SU-DHL-6 (cell line): Measurements from ENCODE around the gene PRDM12.

ENCODE experiments used
- H2AFZ ChIP-seq: fragments of 200-600 bp; sonication (generic); 2 replicates; pipeline ENCODE4 v1.6.1; 2014; ENCODE audit warnings: low read depth, mild to moderate bottlenecking, moderate library complexity, mixed read lengths, antibody characterized with exemption, low read length; ENCODE audit not compliant: severe bottlenecking
- H3F3A ChIP-seq: fragments of 200-600 bp; shearing (Covaris generic); 2 replicates; pipeline ENCODE4 v1.6.0; 2016; ENCODE audit warnings: antibody characterized with exemption, mild to moderate bottlenecking; ENCODE audit not compliant: insufficient read depth
- H3K27ac ChIP-seq: fragments of 200-600 bp; sonication (generic); 2 replicates; pipeline ENCODE4 v1.5.1; 2016; ENCODE audit warnings: low read depth, mild to moderate bottlenecking, low read length, moderate library complexity, mixed read lengths
- H3K27me3 ChIP-seq: fragments of 200-600 bp; sonication (generic), shearing (Covaris generic); 2 replicates; pipeline ENCODE4 v1.6.0; 2014; ENCODE audit warnings: mild to moderate bottlenecking, low read length
- H3K36me3 ChIP-seq: fragments of 200-600 bp; sonication (generic); 2 replicates; pipeline ENCODE4 v1.6.1; 2014; ENCODE audit warnings: mild to moderate bottlenecking, low read length, mixed read lengths
- H3K4me2 ChIP-seq: fragments of 300-600, 200-600 bp; shearing (Covaris generic), sonication (generic); 2 replicates; pipeline ENCODE4 v1.6.0; 2014; ENCODE audit warnings: low read length, low read depth, mild to moderate bottlenecking; ENCODE audit not compliant: poor library complexity, severe bottlenecking
- H3K4me3 ChIP-seq: fragments of 200-600 bp; sonication (generic); 2 replicates; pipeline ENCODE4 v1.5.1; 2014; ENCODE audit warnings: antibody characterized with exemption, low read length, mild to moderate bottlenecking, mixed read lengths; ENCODE audit not compliant: insufficient read depth, poor library complexity, severe bottlenecking
- H3K79me2 ChIP-seq: fragments of 200-600 bp; sonication (generic); 2 replicates; pipeline ENCODE4 v1.6.1; 2014; ENCODE audit warnings: mild to moderate bottlenecking, low read length, moderate library complexity; ENCODE audit not compliant: insufficient read depth
- H3K9ac ChIP-seq: fragments of 200-600 bp; sonication (generic); 2 replicates; pipeline ENCODE4 v1.7.0; 2014; ENCODE audit warnings: mild to moderate bottlenecking, low read length
- H3K9me2 ChIP-seq: fragments of 200-600 bp; sonication (generic); replicated peaks from 2 replicates; pipeline ENCODE4 v1.6.1; 2014; ENCODE audit warnings: low read length; ENCODE audit not compliant: insufficient read depth
- H3K9me3 ChIP-seq: fragments of 200-600 bp; sonication (generic); 2 replicates; pipeline ENCODE4 v1.6.1; 2014; ENCODE audit warnings: low read length, mixed read lengths; ENCODE audit not compliant: insufficient read depth
- H4K20me1 ChIP-seq: fragments of 200-600 bp; sonication (generic); 2 replicates; pipeline ENCODE4 v1.6.1; 2014; ENCODE audit warnings: low read depth, mild to moderate bottlenecking, antibody characterized with exemption, low read length, moderate library complexity, mixed read lengths
- CTCF ChIP-seq: fragments of 200-600 bp; sonication (generic); IDR thresholded peaks from one replicate; pipeline ENCODE4 v1.5.1; 2017; ENCODE audit warnings: antibody characterized with exemption, mild to moderate bottlenecking, low read length, moderate library complexity; ENCODE audit not compliant: insufficient read depth, poor library complexity, severe bottlenecking
- EZH2phosphoT487 ChIP-seq: fragments of 200-600 bp; sonication (generic), shearing (Covaris generic); conservative IDR thresholded peaks from 2 replicates; pipeline ENCODE4 v1.6.1; 2018; ENCODE audit warnings: mild to moderate bottlenecking, antibody characterized with exemption, low read length, moderate library complexity, mixed read lengths

The PRDM12 gene

GRCh38 chr9:130693426-130694191, 29.2 kb downstream of the PRDM12 start, which contains the start of gene EXOSC2:
TSS of gene EXOSC2 (plus strand) at chr9:130693780. CDS start at chr9:130693792, 12 bp downstream.
- H3K79me2 ChIP-seq = peaks cover 34% of the 10 kb centered on the region
- no peak for TF ChIP-seq EZH2phosphoT487
- TF ChIP-seq CTCF = no peak

GRCh38 chr9:130694205-130694604, 29.8 kb downstream of the PRDM12 start:
- no peaks in the 10 kb centered on the region for H3K27me3 ChIP-seq
- H3K4me2 ChIP-seq = peak overlapping the region; percentile 92
- H3K36me3 ChIP-seq = peaks cover 15% of the 10 kb centered on the region
- peak overlapping the region; percentile 98 for H3K9ac ChIP-seq
- H3K4me3 ChIP-seq = peak overlapping the region; percentile 99
- no peaks in the 10 kb centered on the region; the same call in 1 of the 2 replicates for H4K20me1 ChIP-seq
- H3F3A ChIP-seq = no peaks in the 10 kb centered on the region
- H3K27ac ChIP-seq = peak overlapping the region; percentile 61
- TF ChIP-seq EZH2phosphoT487 (no peak), CTCF (no peak)
- H3K9me2 ChIP-seq = no peaks in the 10 kb centered on the region
- 0 out of 2 replicates have a peak, but pooled peaks cover 4% of the 10 kb centered on the region for H3K9me3 ChIP-seq
- H2AFZ ChIP-seq = peak overlapping the region; percentile 72
- peaks cover 34% of the 10 kb centered on the region for H3K79me2 ChIP-seq

More at GRCh38 chr9:130693426-130694191, 29.2 kb downstream of the PRDM12 start, which contains the start of gene EXOSC2:
- peak within 1 kb of the TSS; percentile 98 for H2AFZ ChIP-seq
- H3F3A ChIP-seq = no peaks in the 10 kb centered on the region
- H3K27me3 ChIP-seq = no peaks in the 10 kb centered on the region
- 0 out of 2 replicates have a peak, but pooled peaks cover 4% of the 10 kb centered on the region for H3K9me3 ChIP-seq
- H3K9ac ChIP-seq = peak within 1 kb of the TSS; percentile 98
- H3K9me2 ChIP-seq = no peaks in the 10 kb centered on the region
- H3K36me3 ChIP-seq = peaks cover 15% of the 10 kb centered on the region
- H3K4me2 ChIP-seq = peak within 1 kb of the TSS; percentile 92
- peak within 1 kb of the TSS; percentile 61 for H3K27ac ChIP-seq
- no peaks in the 10 kb centered on the region; the same call in 1 of the 2 replicates for H4K20me1 ChIP-seq
- H3K4me3 ChIP-seq = peak within 1 kb of the TSS; percentile 99

GRCh38 chr9:130696139-130696650, 31.8 kb downstream of the PRDM12 start:
- TF ChIP-seq EZH2phosphoT487 (no peak), CTCF (no peak)
- Histone ChIP-seq H4K20me1 (peaks cover under 1% of the 10 kb centered on the region; the same call in 1 of the 2 replicates), H3F3A (no peaks in the 10 kb centered on the region), H3K79me2 (peaks cover 34% of the 10 kb centered on the region), H3K27me3 (no peaks in the 10 kb centered on the region), H3K9me2 (no peaks in the 10 kb centered on the region), H3K4me2 (no peak overlapping the region), H3K4me3 (no peak overlapping the region), H2AFZ (no peak overlapping the region), H3K27ac (no peak overlapping the region), H3K36me3 (peaks cover 16% of the 10 kb centered on the region), H3K9me3 (0 out of 2 replicates have a peak, but pooled peaks cover 4% of the 10 kb centered on the region), H3K9ac (no peak overlapping the region)
